Neural progenitor cell (in vitro differentiated cells): ENCODE data around the gene TBL1X. TPM values are rescaled to one million over a fixed set of nuclear protein-coding genes. Genes with fewer than 3 reads are reported as not detected.

Experiments used
- DNase-seq: peaks from one replicate; pipeline ENCODE4 v3.0.0-alpha.2; 2016; ENCODE audit warnings: low spot score
- H2AFZ ChIP-seq: fragments of 200-600 bp; sonication (generic); replicated peaks from 2 replicates; pipeline ENCODE4 v1.6.1; 2016; ENCODE audit warnings: antibody characterized with exemption
- H3F3A ChIP-seq: fragments of 200-600 bp; sonication (generic); 2 replicates; pipeline ENCODE4 v1.6.1; 2016; ENCODE audit warnings: antibody characterized with exemption, low read depth
- H3K27ac ChIP-seq: fragments of 200-600 bp; sonication (generic); 2 replicates; pipeline ENCODE4 v1.5.1; 2016; ENCODE audit warnings: mild to moderate bottlenecking
- H3K27me3 ChIP-seq: fragments of 200-600 bp; sonication (generic); 2 replicates; pipeline ENCODE4 v1.6.1; 2016; ENCODE audit warnings: mild to moderate bottlenecking, moderate library complexity
- H3K36me3 ChIP-seq: fragments of 200-600 bp; sonication (generic); 2 replicates; pipeline ENCODE4 v1.5.1; 2016
- H3K4me1 ChIP-seq: fragments of 200-600 bp; sonication (generic); 2 replicates; pipeline ENCODE4 v1.6.1; 2016; ENCODE audit warnings: mixed run types
- H3K4me2 ChIP-seq: fragments of 200-600 bp; sonication (generic); 2 replicates; pipeline ENCODE4 v1.6.1; 2016
- H3K4me3 ChIP-seq: fragments of 200-600 bp; sonication (generic); 2 replicates; pipeline ENCODE4 v1.5.1; 2016
- H3K79me2 ChIP-seq: fragments of 200-600 bp; sonication (generic); 2 replicates; pipeline ENCODE4 v1.6.1; 2016; ENCODE audit warnings: low read depth
- H3K9ac ChIP-seq: fragments of 200-600 bp; sonication (generic); 2 replicates; pipeline ENCODE4 v1.6.1; 2016
- H3K9me3 ChIP-seq: fragments of 200-600 bp; sonication (generic); 2 replicates; pipeline ENCODE4 v1.5.1; 2016; ENCODE audit warnings: low read depth
- H4K20me1 ChIP-seq: fragments of 200-600 bp; sonication (generic); 2 replicates; pipeline ENCODE4 v1.6.1; 2016; ENCODE audit warnings: low read depth
- H3K27ac Mint-ChIP-seq: 3 replicates; pipeline ENCODE4 v1.8.0; 2021; ENCODE audit warnings: mixed read lengths
- H3K27me3 Mint-ChIP-seq: 2 replicates; pipeline ENCODE4 v1.8.0; 2022; ENCODE audit warnings: low read depth, mild to moderate bottlenecking, inconsistent platforms, moderate library complexity, mixed read lengths; ENCODE audit not compliant: insufficient read depth
- H3K36me3 Mint-ChIP-seq: 3 replicates; pipeline ENCODE4 v1.8.0; 2021; ENCODE audit warnings: mixed read lengths
- H3K4me1 Mint-ChIP-seq: 3 replicates; pipeline ENCODE4 v1.8.0; 2021; ENCODE audit warnings: mixed read lengths
- H3K4me3 Mint-ChIP-seq: 3 replicates; pipeline ENCODE4 v1.8.0; 2021; ENCODE audit warnings: mild to moderate bottlenecking, moderate library complexity, mixed read lengths
- H3K9me3 Mint-ChIP-seq: 3 replicates; pipeline ENCODE4 v1.8.0; 2020; ENCODE audit warnings: mixed read lengths
- EZH2 ChIP-seq: fragments of 200-600 bp; sonication (generic); IDR thresholded peaks from 2 replicates; pipeline ENCODE4 v1.6.1; 2017; ENCODE audit warnings: antibody characterized with exemption, mild to moderate bottlenecking, moderate library complexity
- EZH2phosphoT487 ChIP-seq: fragments of 200-600 bp; sonication (generic); IDR thresholded peaks from 2 replicates; pipeline ENCODE4 v1.6.1; 2017; ENCODE audit warnings: antibody characterized with exemption
- total RNA-seq: library from RNA; depleted of rRNA; stranded (reverse); fragments of >200 nt; gene quantifications from 2 replicates; pipeline ENCODE4 v1.2.3, GENCODE V29; 2015; ENCODE audit warnings: low replicate concordance
- TF ChIP-seq, protein P1 (sequence below): fragments of 200-600 bp; sonication (generic); IDR thresholded peaks from 2 replicates; pipeline ENCODE4 v1.5.1; 2017; ENCODE audit warnings: antibody characterized with exemption, mild to moderate bottlenecking

The TBL1X gene
- total RNA-seq, 1 donor from 2014 or later, result 35.7 TPM

DNA sequence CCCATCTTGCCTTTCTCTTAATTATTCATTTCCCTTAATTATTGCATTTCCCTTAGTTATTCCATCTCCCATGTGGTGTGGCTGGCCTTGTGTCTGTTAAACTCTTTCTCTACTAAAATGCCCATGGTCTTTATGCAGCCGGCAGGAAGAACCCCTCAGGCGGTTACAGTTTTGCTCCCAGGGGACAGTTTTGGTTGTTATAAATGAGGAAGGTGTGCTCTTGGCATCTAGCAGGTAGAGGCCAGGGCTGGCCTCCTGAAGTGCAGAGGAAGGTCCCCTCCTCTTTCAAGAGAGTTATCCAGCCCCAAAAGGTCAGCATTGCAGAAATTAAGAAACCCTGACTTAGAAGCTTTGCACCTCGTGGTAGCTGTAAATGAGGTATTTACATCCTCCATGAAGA is 18.0 kb downstream of the TBL1X start:
- Histone ChIP-seq H3K36me3 (peaks cover 3% of the 10 kb centered on the region), H3K79me2 (peaks cover 96% of the 10 kb centered on the region), H3F3A (no peaks in the 10 kb centered on the region), H3K9me3 (no peaks in the 10 kb centered on the region), H3K9ac (no peak overlapping the region), H3K4me3 (no peak overlapping the region), H3K27ac (no peak overlapping the region), H3K4me1 (no peaks in the 10 kb centered on the region), H3K4me2 (no peak overlapping the region), H4K20me1 (peaks cover 6% of the 10 kb centered on the region), H2AFZ (no peak overlapping the region), H3K27me3 (no peaks in the 10 kb centered on the region)
- peaks cover 53% of the 10 kb centered on the region for H3K9me3 Mint-ChIP-seq
- no peaks in the 10 kb centered on the region for H3K27me3 Mint-ChIP-seq
- TF ChIP-seq, protein P1, sequence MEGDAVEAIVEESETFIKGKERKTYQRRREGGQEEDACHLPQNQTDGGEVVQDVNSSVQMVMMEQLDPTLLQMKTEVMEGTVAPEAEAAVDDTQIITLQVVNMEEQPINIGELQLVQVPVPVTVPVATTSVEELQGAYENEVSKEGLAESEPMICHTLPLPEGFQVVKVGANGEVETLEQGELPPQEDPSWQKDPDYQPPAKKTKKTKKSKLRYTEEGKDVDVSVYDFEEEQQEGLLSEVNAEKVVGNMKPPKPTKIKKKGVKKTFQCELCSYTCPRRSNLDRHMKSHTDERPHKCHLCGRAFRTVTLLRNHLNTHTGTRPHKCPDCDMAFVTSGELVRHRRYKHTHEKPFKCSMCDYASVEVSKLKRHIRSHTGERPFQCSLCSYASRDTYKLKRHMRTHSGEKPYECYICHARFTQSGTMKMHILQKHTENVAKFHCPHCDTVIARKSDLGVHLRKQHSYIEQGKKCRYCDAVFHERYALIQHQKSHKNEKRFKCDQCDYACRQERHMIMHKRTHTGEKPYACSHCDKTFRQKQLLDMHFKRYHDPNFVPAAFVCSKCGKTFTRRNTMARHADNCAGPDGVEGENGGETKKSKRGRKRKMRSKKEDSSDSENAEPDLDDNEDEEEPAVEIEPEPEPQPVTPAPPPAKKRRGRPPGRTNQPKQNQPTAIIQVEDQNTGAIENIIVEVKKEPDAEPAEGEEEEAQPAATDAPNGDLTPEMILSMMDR, result no peak
- TF ChIP-seq EZH2 (no peak), EZH2phosphoT487 (no peak)
- peaks cover 70% of the 10 kb centered on the region for H3K36me3 Mint-ChIP-seq
- no peak for DNase-seq
- no peak overlapping the region for H3K27ac Mint-ChIP-seq
- peaks cover 3% of the 10 kb centered on the region for H3K4me1 Mint-ChIP-seq
- H3K4me3 Mint-ChIP-seq, result no peak overlapping the region

DNA sequence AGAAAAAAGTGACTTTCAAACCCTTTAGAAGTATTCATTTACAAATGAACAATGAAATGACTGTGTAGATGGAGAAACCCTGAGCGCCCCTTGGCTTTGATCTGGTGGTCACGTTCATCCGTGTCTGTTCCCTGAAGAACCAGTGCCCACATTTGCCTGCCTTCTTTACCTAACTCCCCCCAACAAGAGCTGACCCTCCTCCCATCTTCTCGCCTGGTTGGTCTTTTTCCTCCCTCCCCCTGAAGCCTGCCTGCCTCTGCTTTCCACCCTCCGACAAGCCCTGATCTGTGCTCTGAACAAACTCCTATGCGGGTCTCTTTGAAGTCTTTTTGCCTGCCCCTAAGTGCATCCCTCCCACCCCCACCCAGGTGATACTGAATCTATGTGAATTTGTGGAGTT is 18.5 kb downstream of the TBL1X start:
- no peak overlapping the region for H3K27ac Mint-ChIP-seq
- Histone ChIP-seq H3K4me3 (no peak overlapping the region), H3K9ac (no peak overlapping the region), H3K4me2 (no peak overlapping the region), H4K20me1 (peaks cover 6% of the 10 kb centered on the region), H3K79me2 (peaks cover 96% of the 10 kb centered on the region), H3K36me3 (peaks cover 3% of the 10 kb centered on the region), H3F3A (no peaks in the 10 kb centered on the region), H3K9me3 (no peaks in the 10 kb centered on the region), H3K4me1 (no peaks in the 10 kb centered on the region), H3K27ac (no peak overlapping the region), H2AFZ (no peak overlapping the region), H3K27me3 (no peaks in the 10 kb centered on the region)
- H3K4me3 Mint-ChIP-seq, result no peak overlapping the region
- peaks cover 3% of the 10 kb centered on the region for H3K4me1 Mint-ChIP-seq
- peaks cover 57% of the 10 kb centered on the region for H3K9me3 Mint-ChIP-seq
- H3K27me3 Mint-ChIP-seq, result no peaks in the 10 kb centered on the region
- no peak for DNase-seq
- TF ChIP-seq EZH2 (no peak), EZH2phosphoT487 (no peak)
- TF ChIP-seq, protein P1, result no peak
- H3K36me3 Mint-ChIP-seq, result peaks cover 67% of the 10 kb centered on the region

DNA sequence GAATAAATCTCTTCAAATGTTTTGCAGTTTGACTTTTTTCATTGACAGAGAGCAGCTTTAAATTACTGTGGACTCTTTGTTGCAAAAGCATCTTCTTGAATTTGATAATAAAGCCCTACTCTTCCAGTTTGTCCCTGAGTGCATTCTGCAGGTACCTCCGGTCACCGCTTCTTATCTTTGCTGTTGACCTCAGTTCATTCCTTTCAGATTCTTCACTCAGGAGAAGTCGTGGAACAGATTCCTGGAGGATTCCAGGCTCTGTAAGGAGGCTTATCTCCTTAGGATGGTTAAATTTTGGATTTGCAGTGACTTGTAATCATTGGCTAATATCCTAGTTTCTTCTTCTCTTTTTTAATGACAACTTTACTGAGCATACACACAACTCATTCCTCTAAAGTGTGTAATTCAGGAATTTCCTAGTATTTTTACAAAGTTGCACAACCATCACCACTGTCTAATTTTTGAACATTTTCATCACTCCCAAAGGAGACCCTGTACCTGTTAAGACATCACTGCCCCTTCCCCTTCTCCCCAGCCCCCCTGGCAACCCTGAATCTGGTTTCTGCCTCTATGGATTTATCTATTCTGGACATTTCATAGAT is 22.0 kb downstream of the TBL1X start:
- H3K4me2 ChIP-seq, result no peak overlapping the region
- no peaks in the 10 kb centered on the region for H3K9me3 ChIP-seq
- peaks cover 21% of the 10 kb centered on the region for H4K20me1 ChIP-seq
- Mint-ChIP-seq H3K36me3 (peaks cover 45% of the 10 kb centered on the region), H3K9me3 (peaks cover 44% of the 10 kb centered on the region), H3K4me1 (peaks cover 3% of the 10 kb centered on the region), H3K27ac (no peak overlapping the region), H3K4me3 (no peak overlapping the region), H3K27me3 (no peaks in the 10 kb centered on the region)
- no peaks in the 10 kb centered on the region for H3K27me3 ChIP-seq
- H3F3A ChIP-seq, result no peaks in the 10 kb centered on the region
- H2AFZ ChIP-seq, result no peak overlapping the region
- H3K36me3 ChIP-seq, result no peaks in the 10 kb centered on the region
- H3K27ac ChIP-seq, result no peak overlapping the region
- H3K4me1 ChIP-seq, result no peaks in the 10 kb centered on the region
- no peak for TF ChIP-seq EZH2phosphoT487
- TF ChIP-seq, protein P1, result no peak
- no peak for TF ChIP-seq EZH2
- peaks cover 97% of the 10 kb centered on the region for H3K79me2 ChIP-seq
- H3K4me3 ChIP-seq, result no peak overlapping the region
- DNase-seq, result no peak
- no peak overlapping the region for H3K9ac ChIP-seq
